ENCODE results near the gene FNIP1.
"Not testable (repeated sequence)": the region's sequence is repeated elsewhere in the genome, so short reads cannot be mapped to it uniquely, and the experiment has no call there.

FNIP1 gene

GRCh38 chr5:131684051-131684450, 112.8 kb downstream of the FNIP1 start:
- DNase-seq (ENCODE audit: low spot score) = no peak

- DNase-seq (ENCODE audit: low spot score) = no peak
Measured at GRCh38 chr5:131682826-131683225, 114.0 kb downstream of the FNIP1 start.

GRCh38 chr5:131682175-131682574, 114.6 kb downstream of the FNIP1 start:
- no peak for DNase-seq (ENCODE audit: low spot score)

- peak; percentile 61 for DNase-seq (ENCODE audit: low spot score)
Measured at GRCh38 chr5:131679911-131680310, 116.9 kb downstream of the FNIP1 start.

- DNase-seq (ENCODE audit: low spot score) = not testable (repeated sequence)
Measured at GRCh38 chr5:131678273-131678672, 118.5 kb downstream of the FNIP1 start.

GRCh38 chr5:131677115-131677514, 119.7 kb downstream of the FNIP1 start:
- no peak for DNase-seq (ENCODE audit: low spot score)

GRCh38 chr5:131672776-131673175, 124.0 kb downstream of the FNIP1 start:
- DNase-seq (ENCODE audit: low spot score) = no peak

GRCh38 chr5:131671994-131672655, 124.7 kb downstream of the FNIP1 start:
- peak; percentile 76 for DNase-seq (ENCODE audit: low spot score)

GRCh38 chr5:131671409-131671808, 125.4 kb downstream of the FNIP1 start:
- DNase-seq (ENCODE audit: low spot score) = no peak

GRCh38 chr5:131664929-131665328, 131.9 kb downstream of the FNIP1 start:
- no peak for DNase-seq (ENCODE audit: low spot score)

GRCh38 chr5:131661933-131662332, 134.9 kb downstream of the FNIP1 start:
- no peak for DNase-seq (ENCODE audit: low spot score)

GRCh38 chr5:131659841-131660240, 137.0 kb downstream of the FNIP1 start:
- DNase-seq (ENCODE audit: low spot score) = no peak

GRCh38 chr5:131659290-131659689, 137.5 kb downstream of the FNIP1 start:
- no peak for DNase-seq (ENCODE audit: low spot score)

- DNase-seq (ENCODE audit: low spot score) = no peak
Measured at GRCh38 chr5:131654776-131655175, 142.0 kb downstream of the FNIP1 start.

- no peak for DNase-seq (ENCODE audit: low spot score)
Measured at GRCh38 chr5:131654309-131654708, 142.5 kb downstream of the FNIP1 start.

GRCh38 chr5:131649161-131649560, 147.7 kb downstream of the FNIP1 start:
- DNase-seq (ENCODE audit: low spot score) = no peak

GRCh38 chr5:131647048-131647769, 149.6 kb downstream of the FNIP1 start:
- DNase-seq (ENCODE audit: low spot score) = no peak

- DNase-seq (ENCODE audit: low spot score) = no peak
Measured at GRCh38 chr5:131644822-131645221, 152.0 kb downstream of the FNIP1 start.

GRCh38 chr5:131644370-131644769, 152.4 kb downstream of the FNIP1 start:
- DNase-seq (ENCODE audit: low spot score) = no peak

- no peak for DNase-seq (ENCODE audit: low spot score)
Measured at GRCh38 chr5:131641494-131641893, 155.3 kb downstream of the FNIP1 start.

- peak; percentile 10 for DNase-seq (ENCODE audit: low spot score)
Measured at GRCh38 chr5:131640043-131640856, 156.6 kb downstream of the FNIP1 start.

- DNase-seq (ENCODE audit: low spot score) = no peak
Measured at GRCh38 chr5:131639148-131639547, 157.7 kb downstream of the FNIP1 start.

GRCh38 chr5:131637694-131638093, 159.1 kb downstream of the FNIP1 start:
- no peak for DNase-seq (ENCODE audit: low spot score)
